Keratinocyte (primary cell): Measurements from ENCODE around the gene MBD3L1.

ENCODE experiments used
- CTCF ChIP-seq, 3 experiments: IDR thresholded peaks in 1 of 3; conservative IDR thresholded peaks in 1 of 3; optimal IDR thresholded peaks in 1 of 3; 2 replicates in 2 of 3; 3 replicates in 1 of 3; pipeline versions ENCODE3 to v1.5.1; 2011; ENCODE audit warnings: low read length in 3 of 3, mild to moderate bottlenecking in 3 of 3, moderate library complexity in 2 of 3, control low read depth in 1 of 3, inconsistent platforms in 1 of 3; ENCODE audit not compliant: insufficient read depth in 2 of 3; ENCODE audit errors: extremely low read depth in 1 of 3
- EZH2 ChIP-seq: IDR thresholded peaks from one replicate; pipeline ENCODE4 v1.6.1; 2012; ENCODE audit warnings: inconsistent platforms, mild to moderate bottlenecking, low read length, moderate library complexity

GRCh38 chr19:8887364-8887763, 55.2 kb downstream of the MBD3L1 start:
- TF ChIP-seq EZH2 = no peak
- TF ChIP-seq CTCF (optimal IDR thresholded peaks at IDR 0.05 in 1 of 3, IDR thresholded peaks at IDR 0.05 in 1 of 3, conservative IDR thresholded peaks at IDR 0.05 in 1 of 3; ENCODE audit: extremely low read depth in 1 of 3, insufficient read depth in 2 of 3, low read length in 3 of 3) = no peak
